HepG2 (cell line): ENCODE data around the gene NFE2L2. TPM values are rescaled to one million over a fixed set of nuclear protein-coding genes. Genes with fewer than 3 reads are reported as not detected.
A peak's percentile ranks its signal among the peaks of the same experiment; 100 is the strongest.

Experiments used
- AKAP8 ChIP-seq: sonication (generic); formaldehyde crosslinking; IDR thresholded peaks from 2 replicates; pipeline ENCODE4 v1.5.1; 2020; ENCODE audit warnings: mild to moderate bottlenecking, missing genetic modification reagents
- BRD4 ChIP-seq: sonication (generic); formaldehyde crosslinking; IDR thresholded peaks from 2 replicates; pipeline ENCODE4 v1.4.0; 2020; ENCODE audit warnings: missing genetic modification reagents
- DR1 ChIP-seq: sonication (generic); formaldehyde crosslinking; IDR thresholded peaks from 2 replicates; pipeline ENCODE4 v1.8.0; 2021; ENCODE audit warnings: mild to moderate bottlenecking, missing genetic modification reagents, inconsistent platforms
- GFI1 ChIP-seq: sonication (generic); formaldehyde crosslinking; IDR thresholded peaks from 2 replicates; pipeline ENCODE4 v1.5.0; 2020; ENCODE audit warnings: missing genetic modification reagents, mild to moderate bottlenecking, borderline replicate concordance
- HNF1B ChIP-seq: sonication (generic); formaldehyde crosslinking; IDR thresholded peaks from 2 replicates; pipeline ENCODE4 v1.5.1; 2020; ENCODE audit warnings: mild to moderate bottlenecking, moderate library complexity, missing genetic modification reagents
- HNF4G ChIP-seq, 2 experiments: sonication (generic) in 1 of 2; formaldehyde crosslinking in 1 of 2; IDR thresholded peaks; 2 replicates each; pipeline versions ENCODE4 v1.4.0 to v1.6.1; 2011 to 2020; ENCODE audit warnings: borderline replicate concordance in 2 of 2, low read depth in 2 of 2, mild to moderate bottlenecking in 2 of 2, low read length in 1 of 2, missing genetic modification reagents in 1 of 2, moderate library complexity in 1 of 2
- KDM5B ChIP-seq: sonication (generic); formaldehyde crosslinking; IDR thresholded peaks from 2 replicates; pipeline ENCODE4 v1.4.0; 2020; ENCODE audit warnings: missing genetic modification reagents, mild to moderate bottlenecking, borderline replicate concordance
- NFIB ChIP-seq: sonication (generic); formaldehyde crosslinking; IDR thresholded peaks from 2 replicates; pipeline ENCODE4 v1.9.0; 2021; ENCODE audit warnings: missing genetic modification reagents, mild to moderate bottlenecking, borderline replicate concordance
- NFYB ChIP-seq: sonication (generic); formaldehyde crosslinking; IDR thresholded peaks from 2 replicates; pipeline ENCODE4 v1.4.0; 2020; ENCODE audit warnings: missing genetic modification reagents
- NR3C1 ChIP-seq: sonication (generic); formaldehyde crosslinking; IDR thresholded peaks from 2 replicates; pipeline ENCODE4 v1.4.0; 2020; ENCODE audit warnings: missing genetic modification reagents
- RBAK ChIP-seq: sonication (generic); formaldehyde crosslinking; IDR thresholded peaks from 2 replicates; pipeline ENCODE4 v1.5.1; 2020; ENCODE audit warnings: mild to moderate bottlenecking, missing genetic modification reagents
- SMYD3 ChIP-seq: sonication (generic); formaldehyde crosslinking; IDR thresholded peaks from 2 replicates; pipeline ENCODE4 v1.8.1; 2023; ENCODE audit warnings: mild to moderate bottlenecking, missing genetic modification reagents
- TBX2 ChIP-seq: sonication (generic); formaldehyde crosslinking; IDR thresholded peaks from 2 replicates; pipeline ENCODE4 v1.5.0; 2020; ENCODE audit warnings: missing genetic modification reagents, mild to moderate bottlenecking, borderline replicate concordance
- ZFY ChIP-seq: sonication (generic); formaldehyde crosslinking; IDR thresholded peaks from 2 replicates; pipeline ENCODE4 v1.4.0; 2020; ENCODE audit warnings: missing genetic modification reagents
- ZNF12 ChIP-seq: sonication (generic); formaldehyde crosslinking; IDR thresholded peaks from 2 replicates; pipeline ENCODE4 v1.5.0; 2020; ENCODE audit warnings: missing genetic modification reagents
- ZNF441 ChIP-seq: sonication (generic); formaldehyde crosslinking; IDR thresholded peaks from 2 replicates; pipeline ENCODE4 v1.7.0; 2021; ENCODE audit warnings: missing genetic modification reagents, borderline replicate concordance
- ZNF468 ChIP-seq: sonication (generic); formaldehyde crosslinking; IDR thresholded peaks from 2 replicates; pipeline ENCODE4 v1.8.0; 2022; ENCODE audit warnings: mild to moderate bottlenecking, moderate library complexity, missing genetic modification reagents
- polyA plus RNA-seq, 8 experiments: library from polyadenylated mRNA; depleted of rRNA in 3 of 8; stranded (reverse) in 7 of 8; unstranded in 1 of 8; fragments of >200 nt; fragmentation: Illumina TruSeq in 4 of 8; extraction: Trizol in 4 of 8; gene quantifications; 2 replicates each; pipeline versions ENCODE4 v1.2.1 to v1.2.3, GENCODE V29; 2011 to 2016; ENCODE audit warnings: low read depth in 4 of 8, missing spikeins in 1 of 8, mixed read lengths in 1 of 8; ENCODE audit not compliant: insufficient read depth in 1 of 8
- total RNA-seq, 5 experiments: library from RNA; depleted of rRNA; stranded (reverse); fragments of >200 nt; fragmentation: Illumina TruSeq; extraction: Trizol; gene quantifications; 2 replicates each; pipeline ENCODE4 v1.2.3, GENCODE V29; 2016; ENCODE audit warnings: low read depth in 1 of 5
- TF ChIP-seq, protein P1 (sequence below): sonication (generic); formaldehyde crosslinking; IDR thresholded peaks from 2 replicates; pipeline ENCODE4 v1.4.0; 2020; ENCODE audit warnings: missing genetic modification reagents
- TF ChIP-seq, protein P2 (sequence below): sonication (generic); formaldehyde crosslinking; conservative IDR thresholded peaks from 2 replicates; pipeline ENCODE4 v1.4.0; 2020; ENCODE audit warnings: missing genetic modification reagents
- TF ChIP-seq, protein P3 (sequence below), 2 experiments: IDR thresholded peaks; 2 replicates each; pipeline ENCODE4 v1.6.1; 2011 to 2012; ENCODE audit warnings: low read length in 2 of 2, borderline replicate concordance in 1 of 2, low read depth in 1 of 2, mild to moderate bottlenecking in 1 of 2, moderate library complexity in 1 of 2

NFE2L2 gene
- total and polyA plus RNA-seq, 2 of the 13 experiments (the other 11 are each of a cell fraction or from before 2014, with no cell fraction given): 84.6 to 215 TPM

GRCh38 chr2:177212106-177212890, 52.2 kb downstream of the NFE2L2 start, which contains the start of gene HNRNPA3 (continued):
- TF ChIP-seq, protein P1, sequence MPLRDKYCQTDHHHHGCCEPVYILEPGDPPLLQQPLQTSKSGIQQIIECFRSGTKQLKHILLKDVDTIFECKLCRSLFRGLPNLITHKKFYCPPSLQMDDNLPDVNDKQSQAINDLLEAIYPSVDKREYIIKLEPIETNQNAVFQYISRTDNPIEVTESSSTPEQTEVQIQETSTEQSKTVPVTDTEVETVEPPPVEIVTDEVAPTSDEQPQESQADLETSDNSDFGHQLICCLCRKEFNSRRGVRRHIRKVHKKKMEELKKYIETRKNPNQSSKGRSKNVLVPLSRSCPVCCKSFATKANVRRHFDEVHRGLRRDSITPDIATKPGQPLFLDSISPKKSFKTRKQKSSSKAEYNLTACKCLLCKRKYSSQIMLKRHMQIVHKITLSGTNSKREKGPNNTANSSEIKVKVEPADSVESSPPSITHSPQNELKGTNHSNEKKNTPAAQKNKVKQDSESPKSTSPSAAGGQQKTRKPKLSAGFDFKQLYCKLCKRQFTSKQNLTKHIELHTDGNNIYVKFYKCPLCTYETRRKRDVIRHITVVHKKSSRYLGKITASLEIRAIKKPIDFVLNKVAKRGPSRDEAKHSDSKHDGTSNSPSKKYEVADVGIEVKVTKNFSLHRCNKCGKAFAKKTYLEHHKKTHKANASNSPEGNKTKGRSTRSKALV (CRISPR knock-in tag): peak; percentile 23; the same call in 1 of the 2 replicates
- TF ChIP-seq TBX2 (CRISPR knock-in tag) (peak; percentile 88), NR3C1 (no peak), SMYD3 (CRISPR knock-in tag) (peak; percentile 40; the same call in 1 of the 2 replicates), ZFY (CRISPR knock-in tag) (peak; percentile 89), ZNF441 (no peak), BRD4 (peak; percentile 83; the same call in 1 of the 2 replicates), GFI1 (CRISPR knock-in tag) (no peak; the same call in 1 of the 2 replicates), NFIB (CRISPR knock-in tag) (no peak), DR1 (CRISPR knock-in tag) (peak; percentile 93), HNF4G (IDR thresholded peaks at IDR 0.05; ENCODE audit: borderline replicate concordance, low read depth, low read length) (no peak), HNF4G (CRISPR knock-in tag; IDR thresholded peaks at IDR 0.05; ENCODE audit: borderline replicate concordance, low read depth) (peak; percentile 26; the same call in 1 of the 2 replicates), ZNF468 (0 out of 2 replicates have a peak, but pooled peaks have one; percentile 28), RBAK (CRISPR knock-in tag) (0 out of 2 replicates have a peak, but pooled peaks have one; percentile 58), ZNF12 (no peak), KDM5B (peak; percentile 59; the same call in 1 of the 2 replicates), HNF1B (CRISPR knock-in tag) (peak; percentile 28; the same call in 1 of the 2 replicates), NFYB (CRISPR knock-in tag) (peak; percentile 89), AKAP8 (CRISPR knock-in tag) (no peak)
- TF ChIP-seq, protein P2, sequence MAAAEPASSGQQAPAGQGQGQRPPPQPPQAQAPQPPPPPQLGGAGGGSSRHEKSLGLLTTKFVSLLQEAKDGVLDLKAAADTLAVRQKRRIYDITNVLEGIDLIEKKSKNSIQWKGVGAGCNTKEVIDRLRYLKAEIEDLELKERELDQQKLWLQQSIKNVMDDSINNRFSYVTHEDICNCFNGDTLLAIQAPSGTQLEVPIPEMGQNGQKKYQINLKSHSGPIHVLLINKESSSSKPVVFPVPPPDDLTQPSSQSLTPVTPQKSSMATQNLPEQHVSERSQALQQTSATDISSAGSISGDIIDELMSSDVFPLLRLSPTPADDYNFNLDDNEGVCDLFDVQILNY (CRISPR knock-in tag): peak; percentile 89
- TF ChIP-seq, protein P3, sequence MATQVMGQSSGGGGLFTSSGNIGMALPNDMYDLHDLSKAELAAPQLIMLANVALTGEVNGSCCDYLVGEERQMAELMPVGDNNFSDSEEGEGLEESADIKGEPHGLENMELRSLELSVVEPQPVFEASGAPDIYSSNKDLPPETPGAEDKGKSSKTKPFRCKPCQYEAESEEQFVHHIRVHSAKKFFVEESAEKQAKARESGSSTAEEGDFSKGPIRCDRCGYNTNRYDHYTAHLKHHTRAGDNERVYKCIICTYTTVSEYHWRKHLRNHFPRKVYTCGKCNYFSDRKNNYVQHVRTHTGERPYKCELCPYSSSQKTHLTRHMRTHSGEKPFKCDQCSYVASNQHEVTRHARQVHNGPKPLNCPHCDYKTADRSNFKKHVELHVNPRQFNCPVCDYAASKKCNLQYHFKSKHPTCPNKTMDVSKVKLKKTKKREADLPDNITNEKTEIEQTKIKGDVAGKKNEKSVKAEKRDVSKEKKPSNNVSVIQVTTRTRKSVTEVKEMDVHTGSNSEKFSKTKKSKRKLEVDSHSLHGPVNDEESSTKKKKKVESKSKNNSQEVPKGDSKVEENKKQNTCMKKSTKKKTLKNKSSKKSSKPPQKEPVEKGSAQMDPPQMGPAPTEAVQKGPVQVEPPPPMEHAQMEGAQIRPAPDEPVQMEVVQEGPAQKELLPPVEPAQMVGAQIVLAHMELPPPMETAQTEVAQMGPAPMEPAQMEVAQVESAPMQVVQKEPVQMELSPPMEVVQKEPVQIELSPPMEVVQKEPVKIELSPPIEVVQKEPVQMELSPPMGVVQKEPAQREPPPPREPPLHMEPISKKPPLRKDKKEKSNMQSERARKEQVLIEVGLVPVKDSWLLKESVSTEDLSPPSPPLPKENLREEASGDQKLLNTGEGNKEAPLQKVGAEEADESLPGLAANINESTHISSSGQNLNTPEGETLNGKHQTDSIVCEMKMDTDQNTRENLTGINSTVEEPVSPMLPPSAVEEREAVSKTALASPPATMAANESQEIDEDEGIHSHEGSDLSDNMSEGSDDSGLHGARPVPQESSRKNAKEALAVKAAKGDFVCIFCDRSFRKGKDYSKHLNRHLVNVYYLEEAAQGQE (IDR thresholded peaks at IDR 0.05; ENCODE audit: borderline replicate concordance in 1 of 2, low read depth in 1 of 2, low read length in 2 of 2): peak in 1 of 2 experiments; percentile 76; a peak in 3 of 4 replicates
